Retinal pigment epithelial cell (primary cell): ENCODE data around the gene TSPAN15.

Experiments used
- DNase-seq: peaks from one replicate; pipeline ENCODE4 v3.0.0-alpha.2; 2010; ENCODE audit warnings: low read depth
- H3K4me3 ChIP-seq: 2 replicates; pipeline ENCODE4 v1.5.1; 2011; ENCODE audit warnings: mild to moderate bottlenecking, low read length, control low read depth, moderate library complexity
- CTCF ChIP-seq: conservative IDR thresholded peaks from 2 replicates; pipeline ENCODE4 v1.5.1; 2011; ENCODE audit warnings: low read depth, low read length, control low read depth, inconsistent platforms

TSPAN15 gene

DNA sequence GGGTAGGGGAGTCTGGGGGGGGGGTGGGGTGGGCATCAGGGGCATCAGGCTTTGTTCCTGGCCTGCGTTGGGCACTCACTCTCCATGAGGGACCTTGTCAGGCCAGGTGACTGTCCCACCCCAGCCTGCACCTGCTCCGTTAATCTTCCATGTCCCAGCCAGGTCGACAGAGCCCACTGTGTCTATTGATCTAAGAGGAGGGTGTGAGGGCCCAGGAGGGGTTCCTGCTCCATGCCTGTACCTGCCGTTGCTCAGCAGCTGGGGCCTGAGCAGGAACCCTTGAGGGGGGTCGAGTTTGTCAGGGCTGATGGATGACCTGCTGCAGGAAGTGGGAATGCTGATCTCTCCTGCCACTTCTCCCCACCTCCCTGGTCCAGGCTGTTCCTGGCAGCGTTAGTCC lies 103.3 kb downstream of the TSPAN15 start:
- H3K4me3 ChIP-seq = no peak overlapping the region
- TF ChIP-seq CTCF = no peak
- no peak for DNase-seq
